ENCODE data around the gene RASSF4. TPM values are rescaled to one million over a fixed set of nuclear protein-coding genes. Genes with fewer than 3 reads are reported as not detected.

RASSF4 gene
- total and polyA plus RNA-seq, 4 experiments from 2014 or later: 0.08 to 1.8 (median 0.92) TPM

- Histone ChIP-seq H3K27me3 (ENCODE audit: insufficient read depth, low read length) (no peaks in the 10 kb centered on the region), H3K9me3 (ENCODE audit: control insufficient read depth in 1 of 2, low read length in 2 of 2) (no peaks in the 10 kb centered on the region), H3K4me3 (ENCODE audit: low read length in 2 of 2) (no peak overlapping the region), H3K4me1 (ENCODE audit: insufficient read depth, low read length) (no peaks in the 10 kb centered on the region), H3K36me3 (ENCODE audit: insufficient read depth, low read length) (no peaks in the 10 kb centered on the region), H3K27ac (ENCODE audit: low read depth, low read length) (no peak overlapping the region)
- ChIA-PET POLR2A (ENCODE audit: partially characterized antibody) (no interaction called here), CTCF (ENCODE audit: partially characterized antibody) (no interaction called here)
- DNase-seq: no peak
- intact Hi-C loops (cut with micrococcal nuclease): no loop called here
- Mint-ChIP-seq H3K9me3 (no peaks in the 10 kb centered on the region), H3K4me1 (no peaks in the 10 kb centered on the region), H3K27ac (no peak overlapping the region), H3K4me3 (no peak overlapping the region), H3K27me3 (peaks cover 0 to 6% of the 10 kb centered on the region in 2 donors), H3K36me3 (no peaks in the 10 kb centered on the region)
These were observed 32.2 kb upstream of the RASSF4 start for GRCh38 chr10:44927352-44927751.

- ChIA-PET POLR2A (ENCODE audit: partially characterized antibody) (no interaction called here), CTCF (ENCODE audit: partially characterized antibody) (interaction anchor here (1.0 kb wide), 1 partner anchor 47 kb away, joined by 3 read pairs; no protein-coding TSS in a partner anchor)
- Mint-ChIP-seq H3K4me3 (no peak overlapping the region), H3K27me3 (peaks cover 0 to 6% of the 10 kb centered on the region in 2 donors), H3K9me3 (no peaks in the 10 kb centered on the region), H3K4me1 (no peaks in the 10 kb centered on the region), H3K27ac (no peak overlapping the region), H3K36me3 (no peaks in the 10 kb centered on the region)
- Histone ChIP-seq H3K27ac (ENCODE audit: low read depth, low read length) (no peak overlapping the region), H3K4me3 (ENCODE audit: low read length in 2 of 2) (no peak overlapping the region), H3K9me3 (ENCODE audit: control insufficient read depth in 1 of 2, low read length in 2 of 2) (no peaks in the 10 kb centered on the region), H3K36me3 (ENCODE audit: insufficient read depth, low read length) (no peaks in the 10 kb centered on the region), H3K27me3 (ENCODE audit: insufficient read depth, low read length) (no peaks in the 10 kb centered on the region), H3K4me1 (ENCODE audit: insufficient read depth, low read length) (no peaks in the 10 kb centered on the region)
- DNase-seq: no peak
- intact Hi-C loops (cut with micrococcal nuclease): no loop called here
These were observed 31.1 kb upstream of the RASSF4 start for GRCh38 chr10:44928462-44928861.

GRCh38 chr10:44929356-44930255 lies 30.0 kb upstream of the RASSF4 start:
- DNase-seq: no peak
- intact Hi-C loops (cut with micrococcal nuclease): no loop called here
- Mint-ChIP-seq H3K27me3 (peaks cover 0 to 6% of the 10 kb centered on the region in 2 donors), H3K36me3 (no peaks in the 10 kb centered on the region), H3K4me1 (no peaks in the 10 kb centered on the region), H3K4me3 (no peak overlapping the region), H3K9me3 (no peaks in the 10 kb centered on the region), H3K27ac (peak overlapping the region in 2 of 7 donors; percentile 11 to 40)
- H3K27ac ChIP-seq (ENCODE audit: low read depth, low read length): no peak overlapping the region
- ChIA-PET CTCF (ENCODE audit: partially characterized antibody) (interaction anchor here (1.0 kb wide), 1 partner anchor 46 kb away, joined by 3 read pairs; no protein-coding TSS in a partner anchor), POLR2A (ENCODE audit: partially characterized antibody) (no interaction called here)
- no peaks in the 10 kb centered on the region for H3K36me3 ChIP-seq (ENCODE audit: insufficient read depth, low read length)
- H3K27me3 ChIP-seq (ENCODE audit: insufficient read depth, low read length): no peaks in the 10 kb centered on the region
- no peaks in the 10 kb centered on the region for H3K4me1 ChIP-seq (ENCODE audit: insufficient read depth, low read length)
- H3K4me3 ChIP-seq (ENCODE audit: low read length in 2 of 2): no peak overlapping the region
- H3K9me3 ChIP-seq (ENCODE audit: control insufficient read depth in 1 of 2, low read length in 2 of 2): no peaks in the 10 kb centered on the region

- Mint-ChIP-seq H3K27ac (no peak overlapping the region), H3K27me3 (peaks cover 0 to 6% of the 10 kb centered on the region in 2 donors), H3K36me3 (no peaks in the 10 kb centered on the region), H3K9me3 (no peaks in the 10 kb centered on the region), H3K4me1 (peaks cover 0 to 2% (median 0%) of the 10 kb centered on the region in 4 donors), H3K4me3 (no peak overlapping the region)
- Histone ChIP-seq H3K27me3 (ENCODE audit: insufficient read depth, low read length) (no peaks in the 10 kb centered on the region), H3K4me1 (ENCODE audit: insufficient read depth, low read length) (no peaks in the 10 kb centered on the region), H3K36me3 (ENCODE audit: insufficient read depth, low read length) (no peaks in the 10 kb centered on the region), H3K4me3 (ENCODE audit: low read length in 2 of 2) (no peak overlapping the region), H3K27ac (ENCODE audit: low read depth, low read length) (no peak overlapping the region), H3K9me3 (ENCODE audit: control insufficient read depth in 1 of 2, low read length in 2 of 2) (no peaks in the 10 kb centered on the region)
- intact Hi-C loops (cut with micrococcal nuclease): no loop called here
- ChIA-PET POLR2A (ENCODE audit: partially characterized antibody) (no interaction called here), CTCF (ENCODE audit: partially characterized antibody) (interaction anchor here (0.6 to 3.6 kb wide), 2 partner anchors 43 to 47 kb away, joined by 3 to 25 read pairs; partner anchors contain the start of gene DEPP1)
- no peak for DNase-seq
These were observed 28.5 kb upstream of the RASSF4 start for GRCh38 chr10:44930904-44931620.

GRCh38 chr10:44931621-44932516 lies 27.7 kb upstream of the RASSF4 start:
- Histone ChIP-seq H3K4me3 (ENCODE audit: low read length in 2 of 2) (no peak overlapping the region), H3K9me3 (ENCODE audit: control insufficient read depth in 1 of 2, low read length in 2 of 2) (no peaks in the 10 kb centered on the region), H3K27ac (ENCODE audit: low read depth, low read length) (no peak overlapping the region), H3K4me1 (ENCODE audit: insufficient read depth, low read length) (no peaks in the 10 kb centered on the region), H3K36me3 (ENCODE audit: insufficient read depth, low read length) (no peaks in the 10 kb centered on the region), H3K27me3 (ENCODE audit: insufficient read depth, low read length) (no peaks in the 10 kb centered on the region)
- Mint-ChIP-seq H3K27ac (no peak overlapping the region), H3K9me3 (no peaks in the 10 kb centered on the region), H3K27me3 (peaks cover 0 to 6% of the 10 kb centered on the region in 2 donors), H3K4me1 (peaks cover 0 to 3% (median 1%) of the 10 kb centered on the region in 4 donors), H3K4me3 (no peak overlapping the region), H3K36me3 (no peaks in the 10 kb centered on the region)
- ChIA-PET CTCF (ENCODE audit: partially characterized antibody) (interaction anchor here (0.6 to 3.7 kb wide), 22 partner anchors 8 to 318 kb away, joined by 3 to 31 read pairs (median 5); partner anchors contain the start of gene DEPP1), POLR2A (ENCODE audit: partially characterized antibody) (interaction anchor here (1.7 kb wide), 1 partner anchor 43 kb away, joined by 6 read pairs; no protein-coding TSS in a partner anchor)
- DNase-seq: no peak
- intact Hi-C loops (cut with micrococcal nuclease): loop anchor here (1.0 kb wide), 1 partner anchor 27 kb away; the partner anchor contains the start of gene RASSF4

DNA sequence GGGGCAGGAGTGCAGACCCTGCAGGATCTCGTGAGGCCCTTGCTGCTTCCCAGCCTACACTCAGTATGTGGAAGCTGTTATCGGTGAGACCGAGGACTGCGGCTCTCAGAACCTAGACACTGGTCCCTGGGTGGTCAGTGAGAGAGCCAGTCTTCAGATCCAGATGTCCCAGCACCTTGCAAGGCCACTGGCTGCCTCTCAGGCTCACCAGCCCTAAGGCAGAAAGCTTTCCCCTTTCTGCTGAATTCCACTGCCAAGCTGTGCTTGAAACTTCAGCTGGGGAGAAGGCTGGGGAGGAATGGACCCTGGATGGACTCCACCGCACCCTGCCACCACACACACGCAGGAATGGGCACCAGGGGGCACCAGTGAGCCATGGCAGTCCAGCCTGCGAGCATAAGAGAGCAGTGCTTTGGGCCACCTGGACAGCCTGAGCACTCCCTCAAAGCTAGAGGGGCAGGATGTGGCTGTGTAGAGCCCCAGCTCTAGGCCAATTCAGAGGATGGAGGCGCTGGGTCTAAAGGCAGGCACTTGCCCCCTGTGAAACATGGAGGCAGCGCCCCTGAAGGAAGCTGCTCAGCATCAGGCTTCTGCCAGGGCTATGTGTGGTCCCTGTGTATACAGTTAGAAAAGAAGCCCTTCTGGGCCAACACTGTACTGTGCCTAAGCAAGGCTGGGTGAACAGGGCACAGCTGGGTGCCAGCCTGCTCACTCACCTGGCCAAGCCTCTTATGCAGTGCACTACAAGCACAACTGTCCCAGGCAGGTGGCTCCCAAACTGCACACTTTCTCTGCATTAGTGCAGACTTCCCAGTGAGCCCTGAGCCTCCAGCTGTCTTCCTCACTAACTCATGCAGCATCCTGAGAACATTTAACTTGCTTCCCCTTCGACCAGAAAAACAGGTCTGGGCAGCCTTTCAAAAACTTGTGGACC lies 26.8 kb upstream of the RASSF4 start:
- Mint-ChIP-seq H3K4me3 (no peak overlapping the region), H3K27ac (no peak overlapping the region), H3K9me3 (no peaks in the 10 kb centered on the region), H3K27me3 (peaks cover 0 to 6% of the 10 kb centered on the region in 2 donors), H3K36me3 (no peaks in the 10 kb centered on the region), H3K4me1 (peaks cover 0 to 3% (median 1%) of the 10 kb centered on the region in 4 donors)
- intact Hi-C loops (cut with micrococcal nuclease): loop anchor here (1.0 kb wide), 1 partner anchor 27 kb away; the partner anchor contains the start of gene RASSF4
- Histone ChIP-seq H3K36me3 (ENCODE audit: insufficient read depth, low read length) (no peaks in the 10 kb centered on the region), H3K27ac (ENCODE audit: low read depth, low read length) (no peak overlapping the region), H3K27me3 (ENCODE audit: insufficient read depth, low read length) (no peaks in the 10 kb centered on the region), H3K9me3 (ENCODE audit: control insufficient read depth in 1 of 2, low read length in 2 of 2) (no peaks in the 10 kb centered on the region), H3K4me1 (ENCODE audit: insufficient read depth, low read length) (no peaks in the 10 kb centered on the region), H3K4me3 (ENCODE audit: low read length in 2 of 2) (no peak overlapping the region)
- ChIA-PET POLR2A (ENCODE audit: partially characterized antibody) (interaction anchor here (0.5 to 1.7 kb wide), 3 partner anchors 15 to 42 kb away, joined by 3 to 6 read pairs (median 3); no protein-coding TSS in a partner anchor), CTCF (ENCODE audit: partially characterized antibody) (interaction anchor here (0.7 to 3.7 kb wide), 27 partner anchors 8 to 317 kb away, joined by 3 to 31 read pairs (median 4); partner anchors contain the start of gene DEPP1)
- peak; percentile 64 to 70 (median 68) for DNase-seq

All from CD4-positive, alpha-beta memory T cell (primary cell).